NCI-H460 (cell line): Measurements from ENCODE around the gene SULT6B1. TPM values are rescaled to one million over a fixed set of nuclear protein-coding genes. Genes with fewer than 3 reads are reported as not detected.

Experiments
- DNase-seq: peaks from one replicate; pipeline ENCODE4 v3.0.0-alpha.2; 2016; ENCODE audit warnings: low read depth; ENCODE audit errors: extremely low read depth
- total RNA-seq: library from RNA; depleted of rRNA; stranded (reverse); fragments of >200 nt; shearing (Covaris generic); gene quantifications from 2 replicates; pipeline ENCODE4 v1.2.3, GENCODE V29; 2014; rRNA removed

Gene SULT6B1
- total RNA-seq, 1 experiment from 2014 or later = not detected

- DNase-seq = no peak
These were observed 33.7 kb downstream of the SULT6B1 start for GRCh38 chr2:37154785-37155184.

- DNase-seq = no peak
These were observed 35.2 kb downstream of the SULT6B1 start for GRCh38 chr2:37153224-37153623.

GRCh38 chr2:37149626-37150322 lies 38.7 kb downstream of the SULT6B1 start:
- DNase-seq = no peak

- no peak for DNase-seq
These were observed 40.1 kb downstream of the SULT6B1 start for GRCh38 chr2:37148325-37148724.

DNA sequence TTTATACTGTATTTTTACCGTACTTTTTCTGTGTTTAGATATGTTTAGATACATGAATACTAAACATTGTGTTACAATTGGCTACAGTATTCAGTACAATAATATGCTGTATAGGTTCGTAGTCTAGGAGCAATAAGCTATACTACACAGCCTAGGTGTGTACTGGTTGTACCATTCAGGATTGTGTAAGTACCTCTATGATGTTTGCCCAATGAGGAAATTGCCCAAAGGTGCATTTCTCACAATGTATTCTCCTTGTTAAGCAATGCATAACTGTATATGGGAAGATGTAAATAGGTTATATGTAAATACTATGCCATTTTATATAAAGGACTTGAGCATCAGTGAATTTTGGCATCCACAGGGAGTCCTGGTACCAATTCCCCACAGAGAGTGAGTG lies 42.4 kb downstream of the SULT6B1 start:
- no peak for DNase-seq

- DNase-seq = no peak
These were observed 44.5 kb downstream of the SULT6B1 start for GRCh38 chr2:37143974-37144373.

DNA sequence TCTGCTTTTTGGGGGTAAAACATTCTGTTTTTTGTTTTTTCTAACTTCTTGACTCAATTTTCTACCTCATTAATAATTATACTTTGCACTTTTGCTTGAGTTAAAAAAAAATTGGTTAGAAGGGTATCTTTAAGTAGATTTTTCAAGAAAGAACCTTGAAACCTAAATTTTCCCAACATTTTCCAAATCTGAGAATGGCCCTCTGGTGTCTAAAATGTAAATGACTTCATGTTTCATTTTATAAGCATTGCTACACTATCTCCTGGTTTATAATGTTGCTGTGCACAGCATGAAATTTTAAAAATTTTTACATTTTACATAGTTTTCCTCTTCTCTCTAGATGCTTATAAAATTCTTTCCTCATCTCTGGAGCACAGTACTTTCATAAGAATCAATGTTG lies 45.9 kb downstream of the SULT6B1 start:
- DNase-seq = no peak

GRCh38 chr2:37132914-37133313 lies 55.6 kb downstream of the SULT6B1 start:
- no peak for DNase-seq

GRCh38 chr2:37125416-37125815 lies 63.1 kb downstream of the SULT6B1 start:
- no peak for DNase-seq

GRCh38 chr2:37119157-37119556 lies 69.3 kb downstream of the SULT6B1 start:
- DNase-seq = no peak

Other genes starting within 250 kb of the SULT6B1 start
- gene STRN, start 222.1 kb downstream of the SULT6B1 start, total RNA-seq = 16.1 and 17.4 TPM in 2 replicates
- gene HEATR5B, start 104.3 kb downstream of the SULT6B1 start, total RNA-seq = 14.2 and 16.9 TPM in 2 replicates
- 11.3 TPM in 2 replicates for gene GPATCH11, start 104.2 kb downstream of the SULT6B1 start, total RNA-seq
- 28.4 and 31.8 TPM in 2 replicates for gene EIF2AK2, start 31.7 kb downstream of the SULT6B1 start, total RNA-seq
- 61.2 and 69.0 TPM in 2 replicates for gene CEBPZOS, start 7.8 kb upstream of the SULT6B1 start, total RNA-seq
- 68.6 and 70.5 TPM in 2 replicates for gene CEBPZ, start 42.9 kb upstream of the SULT6B1 start, total RNA-seq
- 16.6 and 21.0 TPM in 2 replicates for gene NDUFAF7, start 43.0 kb upstream of the SULT6B1 start, total RNA-seq
- gene PRKD3, start 136.2 kb upstream of the SULT6B1 start, total RNA-seq = 54.8 and 56.1 TPM in 2 replicates
- 311 and 322 TPM in 2 replicates for gene QPCT, start 156.0 kb upstream of the SULT6B1 start, total RNA-seq